ENCODE data around the gene DTNB.

- TF ChIP-seq, protein P1, sequence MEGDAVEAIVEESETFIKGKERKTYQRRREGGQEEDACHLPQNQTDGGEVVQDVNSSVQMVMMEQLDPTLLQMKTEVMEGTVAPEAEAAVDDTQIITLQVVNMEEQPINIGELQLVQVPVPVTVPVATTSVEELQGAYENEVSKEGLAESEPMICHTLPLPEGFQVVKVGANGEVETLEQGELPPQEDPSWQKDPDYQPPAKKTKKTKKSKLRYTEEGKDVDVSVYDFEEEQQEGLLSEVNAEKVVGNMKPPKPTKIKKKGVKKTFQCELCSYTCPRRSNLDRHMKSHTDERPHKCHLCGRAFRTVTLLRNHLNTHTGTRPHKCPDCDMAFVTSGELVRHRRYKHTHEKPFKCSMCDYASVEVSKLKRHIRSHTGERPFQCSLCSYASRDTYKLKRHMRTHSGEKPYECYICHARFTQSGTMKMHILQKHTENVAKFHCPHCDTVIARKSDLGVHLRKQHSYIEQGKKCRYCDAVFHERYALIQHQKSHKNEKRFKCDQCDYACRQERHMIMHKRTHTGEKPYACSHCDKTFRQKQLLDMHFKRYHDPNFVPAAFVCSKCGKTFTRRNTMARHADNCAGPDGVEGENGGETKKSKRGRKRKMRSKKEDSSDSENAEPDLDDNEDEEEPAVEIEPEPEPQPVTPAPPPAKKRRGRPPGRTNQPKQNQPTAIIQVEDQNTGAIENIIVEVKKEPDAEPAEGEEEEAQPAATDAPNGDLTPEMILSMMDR (IDR thresholded peaks at IDR 0.05): no peak
- TF ChIP-seq POLR2A (IDR thresholded peaks at IDR 0.05): no peak
Measured at GRCh38 chr2:25699216-25699615, 25.8 kb upstream of the DTNB start.

Data from ovary (tissue), 3 donors.